Heart left ventricle (tissue), 16 donors: ENCODE data around the gene SLC6A13. TPM values are rescaled to one million over a fixed set of nuclear protein-coding genes. Genes with fewer than 3 reads are reported as not detected.

Experiments used
- ATAC-seq, 4 donors: fragments of 200-7000 bp; cut with Tn5 transposase; one replicate each; pipeline ENCODE4 v1.9.1; 2020 to 2022; ENCODE audit warnings: moderate library complexity in 4 of 4, mild to moderate bottlenecking in 3 of 4, moderate number of reproducible peaks in 1 of 4
- DNase-seq, 5 donors: peaks; one replicate each; pipeline ENCODE4 v3.0.0-alpha.2; 2020
- H3K27ac ChIP-seq, 12 donors: fragments of 200-600 bp; sonication (generic) in 4 of 12; one replicate each; pipeline versions ENCODE4 v1.5.0 to v1.8.0; 2016 to 2022; ENCODE audit warnings: mild to moderate bottlenecking in 2 of 12
- H3K27me3 ChIP-seq, 9 donors: fragments of 200-600 bp; sonication (generic) in 2 of 9; one replicate each; pipeline versions ENCODE4 v1.5.1 to v1.8.0; 2016 to 2022; ENCODE audit warnings: mild to moderate bottlenecking in 3 of 9
- H3K36me3 ChIP-seq, 9 donors: fragments of 200-600 bp; sonication (generic) in 2 of 9; one replicate each; pipeline versions ENCODE4 v1.5.0 to v1.8.0; 2018 to 2022; ENCODE audit warnings: mild to moderate bottlenecking in 2 of 9
- H3K4me1 ChIP-seq, 12 donors: fragments of 200-600 bp; sonication (generic) in 4 of 12; one replicate each; pipeline versions ENCODE4 v1.5.0 to v1.8.0; 2016 to 2022; ENCODE audit warnings: mild to moderate bottlenecking in 3 of 12
- H3K4me3 ChIP-seq, 12 donors: fragments of 200-600 bp; sonication (generic) in 4 of 12; one replicate each; pipeline versions ENCODE4 v1.5.0 to v1.8.0; 2017 to 2022; ENCODE audit warnings: mild to moderate bottlenecking in 9 of 12, moderate library complexity in 4 of 12
- H3K9me3 ChIP-seq, 12 donors: fragments of 200-600 bp; sonication (generic) in 4 of 12; one replicate each; pipeline versions ENCODE4 v1.5.0 to v1.8.0; 2016 to 2022; ENCODE audit warnings: mild to moderate bottlenecking in 1 of 12
- CTCF ChIP-seq, 12 donors: fragments of 200-600 bp; sonication (generic) in 4 of 12; IDR thresholded peaks; one replicate each; pipeline versions ENCODE4 v1.5.0 to v1.8.0; 2018 to 2022; ENCODE audit warnings: antibody characterized with exemption in 12 of 12, mild to moderate bottlenecking in 5 of 12
- POLR2A ChIP-seq, 2 donors: fragments of 450-650 bp; IDR thresholded peaks; one replicate each; pipeline ENCODE4 v1.6.1; 2017; ENCODE audit warnings: antibody characterized with exemption in 2 of 2, mild to moderate bottlenecking in 2 of 2, moderate library complexity in 2 of 2
- WGBS, 4 donors: extraction: QIAGEN DNeasy Blood & Tissue Kit in 2 of 4; methylation state at CpG; one replicate each; pipeline versions ENCODE4 v1.1.5 to v1.1.7; 2013 to 2018; 5-methylcytosine and 5-hydroxymethylcytosine counted together
- intact Hi-C, 10 donors: fragments of 100-400 bp; cut with DNase I; formaldehyde crosslinking; loops; one replicate each; pipeline versions ENCODE4 v1.11.1 to v1.14.2; 2022
- polyA plus RNA-seq, 2 donors: library from polyadenylated mRNA; stranded (reverse); fragments of 200-250 nt; gene quantifications; one replicate each; pipeline ENCODE4 v1.2.3, GENCODE V29; 2013
- total RNA-seq, 9 donors: library from RNA; depleted of rRNA in 2 of 9; stranded (reverse); fragments of >200 nt in 2 of 9; fragmentation: NEBNext Ultra II Directional in 3 of 9; extraction: Animal tissue kit (Norgen Biotek cat#: 25700) in 3 of 9; gene quantifications; one replicate each; pipeline versions ENCODE4 v1.1.0 to v1.2.4, GENCODE V29; 2016 to 2023
- donor health status: ischemic (EF 13 %, LVEDD 7.1; RV severe dilation, severe dysfunction).
- donor health status: healthy with polysubstance abuse.
- donor health status: DM: no; HTN: yes; CAD: no.
- donor health status: DM: no; HTN: no; CAD: no.
- donor health status: ischemic (EF 25% LVEDD 6.9; RV normal size, moderate dysfunction).
- donor health status: ischemic (EF 25% LVEDD 5.7; RV mildly dilated, moderate dysfunction).
- donor health status: healthy.
- donor health status: DM: yes; HTN: yes; CAD: no.
- donor health status: ischemic (EF 35%, LVEDD 5.7; RV mildly dilated, moderate dysfunction).
- donor health status: nonischemic (EF 11% LVEDD 7.7; RV severe dilation, severe dysfunction).
- donor health status: DM: yes; HTN: yes; CAD: no.
- donor health status: PGD.
- donor health status: ischemic (EF 29% LVEDD 5.4; RV normal size, mild dysfunction).
- donor health status: nonischemic (EF 23%, LVEDD 6.1; RV moderate dilation, normal function).

SLC6A13 gene
- total and polyA plus RNA-seq, 11 donors = 0.79 to 4.6 (median 2.6) TPM

GRCh38 chr12:181921-182320 is 80.7 kb downstream of the SLC6A13 start:
- 40 to 65% (median 60%) methylated on average over 9 to 17 of the region's 17 CpGs for WGBS, 4 donors
- H3K4me3 ChIP-seq = peak overlapping the region in 11 of 12 donors; percentile 7 to 45 (median 27)
- peak in 1 of 4 donors; percentile 4 for ATAC-seq

GRCh38 chr12:180445-180844 is 82.2 kb downstream of the SLC6A13 start:
- Histone ChIP-seq H3K27me3 (no peaks in the 10 kb centered on the region), H3K4me3 (peak overlapping the region in 7 of 12 donors; percentile 8 to 45 (median 33)), H3K36me3 (no peaks in the 10 kb centered on the region), H3K9me3 (no peaks in the 10 kb centered on the region), H3K4me1 (peaks cover 22 to 76% (median 62%) of the 10 kb centered on the region in 12 donors), H3K27ac (peak overlapping the region in 11 of 12 donors; percentile 57 to 86 (median 79))
- DNase-seq = peak; percentile 63 to 75 (median 68)
- TF ChIP-seq POLR2A (IDR thresholded peaks at IDR 0.05) = no peak
- TF ChIP-seq CTCF (IDR thresholded peaks at IDR 0.05) = no peak
- WGBS, 4 donors = 38 to 60% (median 45%) methylated on average over 8 of the region's 8 CpGs
- ATAC-seq = peak in 3 of 4 donors; percentile 10 to 66 (median 15)
- intact Hi-C loops = no loop called here

More at GRCh38 chr12:181921-182320, 80.7 kb downstream of the SLC6A13 start:
- H3K27me3 ChIP-seq = no peaks in the 10 kb centered on the region
- intact Hi-C loops = no loop called here
- peak overlapping the region; percentile 12 to 86 (median 70) for H3K27ac ChIP-seq
- TF ChIP-seq CTCF (IDR thresholded peaks at IDR 0.05) = no peak
- no peak for TF ChIP-seq POLR2A (IDR thresholded peaks at IDR 0.05)
- peaks cover 11 to 63% (median 47%) of the 10 kb centered on the region in 12 donors for H3K4me1 ChIP-seq
- H3K36me3 ChIP-seq = no peaks in the 10 kb centered on the region
- no peaks in the 10 kb centered on the region for H3K9me3 ChIP-seq
- peak in 1 of 5 donors; percentile 67 for DNase-seq

- intact Hi-C loops = no loop called here
- TF ChIP-seq CTCF (IDR thresholded peaks at IDR 0.05) (no peak), POLR2A (IDR thresholded peaks at IDR 0.05) (no peak)
- 61 to 76% (median 63%) methylated on average over 2 to 5 of the region's 5 CpGs for WGBS, 4 donors
- Histone ChIP-seq H3K9me3 (no peaks in the 10 kb centered on the region), H3K27ac (peak overlapping the region; percentile 21 to 85 (median 77)), H3K36me3 (no peaks in the 10 kb centered on the region), H3K4me3 (peak overlapping the region in 2 of 12 donors; percentile 9 to 14), H3K27me3 (no peaks in the 10 kb centered on the region), H3K4me1 (peaks cover 22 to 76% (median 67%) of the 10 kb centered on the region in 12 donors)
- ATAC-seq (no peak), DNase-seq (peak in 1 of 5 donors; percentile 14)
These were observed 82.8 kb downstream of the SLC6A13 start for GRCh38 chr12:179885-180284.

- Histone ChIP-seq H3K4me3 (peak overlapping the region in 1 of 12 donors; percentile 16), H3K36me3 (no peaks in the 10 kb centered on the region), H3K4me1 (peaks cover 22 to 82% (median 73%) of the 10 kb centered on the region in 12 donors), H3K9me3 (no peaks in the 10 kb centered on the region), H3K27me3 (no peaks in the 10 kb centered on the region), H3K27ac (peak overlapping the region; percentile 50 to 85 (median 77))
- TF ChIP-seq POLR2A (IDR thresholded peaks at IDR 0.05) = no peak
- no peak for TF ChIP-seq CTCF (IDR thresholded peaks at IDR 0.05)
- WGBS, 4 donors = 37 to 57% (median 48%) methylated on average over 11 of the region's 11 CpGs
- ATAC-seq = peak in 2 of 4 donors; percentile 6 to 38
- intact Hi-C loops = no loop called here
- peak; percentile 43 to 67 (median 61) for DNase-seq
These were observed 83.3 kb downstream of the SLC6A13 start for GRCh38 chr12:179131-179884.
